Measurements from ENCODE around the gene DNAJC4.

DNA sequence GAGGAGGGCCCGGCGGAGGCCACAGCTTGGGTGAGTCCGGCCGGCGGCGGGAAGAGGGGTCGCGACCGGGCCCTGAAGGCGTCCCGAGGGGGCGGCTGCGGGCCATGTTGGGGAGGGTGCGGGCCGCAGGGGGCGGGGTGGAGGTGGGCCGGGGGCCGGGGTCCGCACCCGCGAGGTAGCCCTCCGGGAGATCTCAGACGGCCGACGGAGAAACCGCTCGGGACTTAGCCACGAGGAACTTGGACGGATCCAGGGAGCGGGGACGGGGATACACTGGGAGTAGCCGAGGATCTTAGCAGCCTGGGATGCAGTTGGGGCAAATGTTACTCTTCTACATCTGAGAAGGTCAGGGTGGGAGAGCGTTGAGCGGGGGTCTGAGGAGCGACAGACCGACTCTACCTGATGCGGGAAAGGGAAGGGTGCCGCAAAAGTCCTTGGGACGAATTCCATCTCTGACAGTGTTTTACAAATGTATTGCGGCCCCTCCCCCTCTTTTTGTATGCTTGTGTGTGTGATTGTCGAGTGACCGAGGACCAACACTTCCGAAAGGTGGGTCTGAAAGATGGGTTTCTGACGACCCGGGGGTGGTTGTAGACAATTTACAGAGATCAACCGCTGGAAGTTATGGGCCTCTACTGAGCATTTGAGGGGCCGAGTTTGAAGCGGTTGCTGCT is 43.7 kb upstream of the DNAJC4 start:
- TF ChIP-seq POLR2A (IDR thresholded peaks at IDR 0.05; ENCODE audit: extremely low read depth, insufficient read length), result no peak
- TF ChIP-seq, protein P1, sequence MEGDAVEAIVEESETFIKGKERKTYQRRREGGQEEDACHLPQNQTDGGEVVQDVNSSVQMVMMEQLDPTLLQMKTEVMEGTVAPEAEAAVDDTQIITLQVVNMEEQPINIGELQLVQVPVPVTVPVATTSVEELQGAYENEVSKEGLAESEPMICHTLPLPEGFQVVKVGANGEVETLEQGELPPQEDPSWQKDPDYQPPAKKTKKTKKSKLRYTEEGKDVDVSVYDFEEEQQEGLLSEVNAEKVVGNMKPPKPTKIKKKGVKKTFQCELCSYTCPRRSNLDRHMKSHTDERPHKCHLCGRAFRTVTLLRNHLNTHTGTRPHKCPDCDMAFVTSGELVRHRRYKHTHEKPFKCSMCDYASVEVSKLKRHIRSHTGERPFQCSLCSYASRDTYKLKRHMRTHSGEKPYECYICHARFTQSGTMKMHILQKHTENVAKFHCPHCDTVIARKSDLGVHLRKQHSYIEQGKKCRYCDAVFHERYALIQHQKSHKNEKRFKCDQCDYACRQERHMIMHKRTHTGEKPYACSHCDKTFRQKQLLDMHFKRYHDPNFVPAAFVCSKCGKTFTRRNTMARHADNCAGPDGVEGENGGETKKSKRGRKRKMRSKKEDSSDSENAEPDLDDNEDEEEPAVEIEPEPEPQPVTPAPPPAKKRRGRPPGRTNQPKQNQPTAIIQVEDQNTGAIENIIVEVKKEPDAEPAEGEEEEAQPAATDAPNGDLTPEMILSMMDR (IDR thresholded peaks at IDR 0.05; ENCODE audit: low read depth, low read length), result no peak
